Measurements from ENCODE around the gene RYR2. TPM values are rescaled to one million over a fixed set of nuclear protein-coding genes. Genes with fewer than 3 reads are reported as not detected.

The RYR2 gene
- total RNA-seq, 2 experiments from 2014 or later, result not detected

GRCh38 chr1:237608433-237608832, 566.4 kb downstream of the RYR2 start:
- POLR2A ChIA-PET, result interaction anchor here (0.5 kb wide), 1 partner anchor 667 kb away, joined by 3 read pairs; no protein-coding TSS in a partner anchor

GRCh38 chr1:237610157-237610556, 568.2 kb downstream of the RYR2 start:
- Histone ChIP-seq H3K79me2 (ENCODE audit: insufficient read depth, low read depth, low read length) (no peaks in the 10 kb centered on the region), H3K27ac (ENCODE audit: low read depth, low read length, poor library complexity, severe bottlenecking) (no peak overlapping the region), H3K36me3 (ENCODE audit: insufficient read depth, low read length) (no peaks in the 10 kb centered on the region), H4K20me1 (ENCODE audit: insufficient read depth, low read length) (no peaks in the 10 kb centered on the region), H3K9me3 (ENCODE audit: low read length) (no peaks in the 10 kb centered on the region), H3K4me3 (ENCODE audit: low read depth, low read length, poor library complexity, severe bottlenecking) (no peak overlapping the region), H3K4me1 (ENCODE audit: insufficient read depth, low read length, poor library complexity, severe bottlenecking) (no peaks in the 10 kb centered on the region), H2AFZ (ENCODE audit: low read length) (no peak overlapping the region), H3K9me2 (ENCODE audit: insufficient read depth, low read length) (no peaks in the 10 kb centered on the region), H3K4me2 (ENCODE audit: low read length) (no peak overlapping the region)
- TF ChIP-seq CTCF (conservative IDR thresholded peaks at IDR 0.05; ENCODE audit: low read length), result no peak
- no peak for TF ChIP-seq EZH2phosphoT487 (IDR thresholded peaks at IDR 0.05; ENCODE audit: borderline replicate concordance, low read depth, low read length)
- BruUV-seq (replicated peaks), result no TSS peak
- intact Hi-C loops (cut with micrococcal nuclease; ENCODE audit: unreplicated experiment), result no loop called here
- DNase-seq (ENCODE audit: low spot score), result no peak
- ChIA-PET CTCF (ENCODE audit: unreplicated experiment) (no interaction called here), POLR2A (no interaction called here)

More at GRCh38 chr1:237608433-237608832, 566.4 kb downstream of the RYR2 start:
- Histone ChIP-seq H3K9me2 (ENCODE audit: insufficient read depth, low read length) (no peaks in the 10 kb centered on the region), H3K36me3 (ENCODE audit: insufficient read depth, low read length) (no peaks in the 10 kb centered on the region), H3K4me3 (ENCODE audit: low read depth, low read length, poor library complexity, severe bottlenecking) (no peak overlapping the region), H4K20me1 (ENCODE audit: insufficient read depth, low read length) (no peaks in the 10 kb centered on the region), H3K4me1 (ENCODE audit: insufficient read depth, low read length, poor library complexity, severe bottlenecking) (no peaks in the 10 kb centered on the region), H3K9me3 (ENCODE audit: low read length) (no peaks in the 10 kb centered on the region), H2AFZ (ENCODE audit: low read length) (no peak overlapping the region), H3K79me2 (ENCODE audit: insufficient read depth, low read depth, low read length) (no peaks in the 10 kb centered on the region), H3K27ac (ENCODE audit: low read depth, low read length, poor library complexity, severe bottlenecking) (no peak overlapping the region), H3K4me2 (ENCODE audit: low read length) (no peak overlapping the region)
- no peak for TF ChIP-seq CTCF (conservative IDR thresholded peaks at IDR 0.05; ENCODE audit: low read length)
- no peak for TF ChIP-seq EZH2phosphoT487 (IDR thresholded peaks at IDR 0.05; ENCODE audit: borderline replicate concordance, low read depth, low read length)
- BruUV-seq (replicated peaks), result no TSS peak
- intact Hi-C loops (cut with micrococcal nuclease; ENCODE audit: unreplicated experiment), result no loop called here
- CTCF ChIA-PET (ENCODE audit: unreplicated experiment), result no interaction called here
- no peak for DNase-seq (ENCODE audit: low spot score)

DNA sequence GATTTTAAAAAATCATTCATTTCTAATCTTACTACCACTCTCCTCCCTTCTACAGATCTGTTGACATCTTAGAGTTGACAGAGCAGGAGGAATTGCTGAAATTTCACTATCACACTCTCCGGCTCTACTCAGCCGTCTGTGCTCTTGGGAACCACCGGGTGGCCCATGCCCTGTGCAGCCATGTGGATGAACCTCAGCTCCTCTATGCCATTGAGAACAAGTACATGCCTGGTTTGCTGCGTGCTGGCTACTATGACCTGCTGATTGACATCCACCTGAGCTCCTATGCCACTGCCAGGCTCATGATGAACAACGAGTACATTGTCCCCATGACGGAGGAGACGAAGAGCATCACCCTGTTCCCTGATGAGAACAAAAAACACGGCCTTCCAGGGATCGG, 572.0 kb downstream of the RYR2 start:
- 0 out of 2 replicates have a peak, but pooled peaks cover under 1% of the 10 kb centered on the region for H3K9me3 ChIP-seq (ENCODE audit: low read length)
- no peaks in the 10 kb centered on the region for H4K20me1 ChIP-seq (ENCODE audit: insufficient read depth, low read length)
- H2AFZ ChIP-seq (ENCODE audit: low read length), result no peak overlapping the region
- TF ChIP-seq CTCF (conservative IDR thresholded peaks at IDR 0.05; ENCODE audit: low read length), result no peak
- TF ChIP-seq EZH2phosphoT487 (IDR thresholded peaks at IDR 0.05; ENCODE audit: borderline replicate concordance, low read depth, low read length), result no peak
- no peak overlapping the region for H3K27ac ChIP-seq (ENCODE audit: low read depth, low read length, poor library complexity, severe bottlenecking)
- H3K36me3 ChIP-seq (ENCODE audit: insufficient read depth, low read length), result no peaks in the 10 kb centered on the region
- no peak overlapping the region for H3K4me3 ChIP-seq (ENCODE audit: low read depth, low read length, poor library complexity, severe bottlenecking)
- CTCF ChIA-PET (ENCODE audit: unreplicated experiment), result no interaction called here
- BruUV-seq (replicated peaks), result no TSS peak
- no peak overlapping the region for H3K4me2 ChIP-seq (ENCODE audit: low read length)
- intact Hi-C loops (cut with micrococcal nuclease; ENCODE audit: unreplicated experiment), result no loop called here
- POLR2A ChIA-PET, result no interaction called here
- DNase-seq (ENCODE audit: low spot score), result no peak
- no peaks in the 10 kb centered on the region for H3K79me2 ChIP-seq (ENCODE audit: insufficient read depth, low read depth, low read length)
- no peaks in the 10 kb centered on the region for H3K9me2 ChIP-seq (ENCODE audit: insufficient read depth, low read length)
- H3K4me1 ChIP-seq (ENCODE audit: insufficient read depth, low read length, poor library complexity, severe bottlenecking), result no peaks in the 10 kb centered on the region
